Keratinocyte (primary cell): ENCODE results near the gene S100A9. TPM values are rescaled to one million over a fixed set of nuclear protein-coding genes. Genes with fewer than 3 reads are reported as not detected.

ENCODE experiments used
- DNase-seq: peaks from one replicate; pipeline ENCODE4 v3.0.0-alpha.2; 2011; ENCODE audit warnings: low read depth, missing footprints, low spot score
- FAIRE-seq: peaks from 2 replicates; lab custom pipeline; 2011; peaks lifted over from hg19 to GRCh38; lab: Jason Lieb, UNC
- H2AFZ ChIP-seq: 2 replicates; pipeline ENCODE4 v1.6.0; 2012; ENCODE audit warnings: low read length, control low read depth, inconsistent platforms; ENCODE audit not compliant: control insufficient read depth
- H3K27ac ChIP-seq: 2 replicates; pipeline ENCODE4 v1.5.1; 2011; ENCODE audit warnings: low read length; ENCODE audit not compliant: control insufficient read depth, insufficient read depth
- H3K27me3 ChIP-seq: 3 replicates; pipeline ENCODE4 v1.6.0; 2011; ENCODE audit warnings: low read length; ENCODE audit not compliant: control insufficient read depth, insufficient read depth; ENCODE audit errors: extremely low read depth
- H3K36me3 ChIP-seq, 2 experiments: 2 replicates in 1 of 2; 3 replicates in 1 of 2; pipeline ENCODE4 v1.5.1; 2011; ENCODE audit warnings: low read length in 2 of 2, mild to moderate bottlenecking in 1 of 2; ENCODE audit not compliant: control insufficient read depth in 2 of 2, insufficient read depth in 2 of 2; ENCODE audit errors: extremely low read depth in 1 of 2
- H3K4me1 ChIP-seq: 3 replicates; pipeline ENCODE4 v1.5.1; 2011; ENCODE audit warnings: low read length; ENCODE audit not compliant: control insufficient read depth, insufficient read depth; ENCODE audit errors: extremely low read depth
- H3K4me2 ChIP-seq: 3 replicates; pipeline ENCODE4 v1.6.0; 2011; ENCODE audit warnings: low read depth, low read length; ENCODE audit not compliant: control insufficient read depth, insufficient read depth; ENCODE audit errors: extremely low read depth
- H3K4me3 ChIP-seq, 3 experiments: fragments of 200-600 bp in 1 of 3; sonication (generic) in 1 of 3; 2 replicates in 2 of 3; 3 replicates in 1 of 3; pipeline ENCODE4 v1.5.1; 2011 to 2016; ENCODE audit warnings: low read length in 3 of 3, mild to moderate bottlenecking in 3 of 3, control low read depth in 2 of 3, inconsistent platforms in 1 of 3, low read depth in 1 of 3, mixed read lengths in 1 of 3, mixed run types in 1 of 3, moderate library complexity in 1 of 3; ENCODE audit not compliant: control insufficient read depth in 2 of 3, insufficient read depth in 2 of 3; ENCODE audit errors: extremely low read depth in 1 of 3
- H3K79me2 ChIP-seq: 2 replicates; pipeline ENCODE4 v1.6.0; 2012; ENCODE audit warnings: low read length; ENCODE audit not compliant: control insufficient read depth, insufficient read depth
- H3K9ac ChIP-seq: 3 replicates; pipeline ENCODE4 v1.6.0; 2011; ENCODE audit warnings: low read length; ENCODE audit not compliant: control insufficient read depth, insufficient read depth; ENCODE audit errors: extremely low read depth
- H3K9me1 ChIP-seq: 3 replicates; pipeline ENCODE4 v1.6.0; 2011; ENCODE audit warnings: low read length; ENCODE audit not compliant: control insufficient read depth, insufficient read depth; ENCODE audit errors: extremely low read depth
- H3K9me3 ChIP-seq: 2 replicates; pipeline ENCODE4 v1.5.1; 2012; ENCODE audit warnings: low read depth, low read length; ENCODE audit not compliant: control insufficient read depth
- H4K20me1 ChIP-seq: 3 replicates; pipeline ENCODE4 v1.6.0; 2011; ENCODE audit warnings: low read length; ENCODE audit not compliant: control insufficient read depth, insufficient read depth; ENCODE audit errors: extremely low read depth
- CTCF ChIP-seq, 3 experiments: IDR thresholded peaks in 1 of 3; conservative IDR thresholded peaks in 1 of 3; optimal IDR thresholded peaks in 1 of 3; 2 replicates in 2 of 3; 3 replicates in 1 of 3; pipeline versions ENCODE3 to v1.5.1; 2011; ENCODE audit warnings: low read length in 3 of 3, mild to moderate bottlenecking in 3 of 3, moderate library complexity in 2 of 3, control low read depth in 1 of 3, inconsistent platforms in 1 of 3; ENCODE audit not compliant: insufficient read depth in 2 of 3; ENCODE audit errors: extremely low read depth in 1 of 3
- EZH2 ChIP-seq: IDR thresholded peaks from one replicate; pipeline ENCODE4 v1.6.1; 2012; ENCODE audit warnings: inconsistent platforms, mild to moderate bottlenecking, low read length, moderate library complexity
- dilution Hi-C: fragments of 300-500 bp; cut with MboI; formaldehyde crosslinking; loops from one replicate; pipeline ENCODE4 v1.7.0; 2020; ENCODE audit warnings: low sequenced_read_pairs; ENCODE audit not compliant: extremely low pct_ligation_motif_present
- polyA plus RNA-seq, 5 experiments: library from polyadenylated mRNA; depleted of rRNA in 3 of 5; stranded (reverse) in 3 of 5; stranded (forward) in 1 of 5; unstranded in 1 of 5; fragments of >200 nt; gene quantifications; 1 replicate in 1 of 5; 2 replicates in 3 of 5; 3 replicates in 1 of 5; pipeline versions ENCODE4 v1.2.1 to v1.2.3, GENCODE V29; 2011 to 2012; ENCODE audit warnings: missing spikeins in 2 of 5, low read depth in 1 of 5, low replicate concordance in 1 of 5

S100A9 gene
- polyA plus RNA-seq, 1 donor (not counting 4 experiments of a cell fraction or from before 2014, with no cell fraction given), result 297 TPM

GRCh38 chr1:153366261-153366660, 8.6 kb downstream of the S100A9 start:
- Histone ChIP-seq H3K27ac (no peak overlapping the region), H3K4me3 (no peak overlapping the region), H3K79me2 (no peaks in the 10 kb centered on the region), H4K20me1 (no peaks in the 10 kb centered on the region), H3K9me1 (no peaks in the 10 kb centered on the region), H3K36me3 (no peaks in the 10 kb centered on the region), H2AFZ (no peak overlapping the region), H3K9ac (no peak overlapping the region), H3K9me3 (no peaks in the 10 kb centered on the region), H3K4me2 (no peak overlapping the region), H3K4me1 (peaks cover 25% of the 10 kb centered on the region), H3K27me3 (no peaks in the 10 kb centered on the region)
- no peak for DNase-seq
- dilution Hi-C loops, result no loop called here
- FAIRE-seq, result no peak
- TF ChIP-seq EZH2, result no peak
- no peak for TF ChIP-seq CTCF (optimal IDR thresholded peaks at IDR 0.05 in 1 of 3, IDR thresholded peaks at IDR 0.05 in 1 of 3, conservative IDR thresholded peaks at IDR 0.05 in 1 of 3; ENCODE audit: extremely low read depth in 1 of 3, insufficient read depth in 2 of 3, low read length in 3 of 3)

- H3K9me1 ChIP-seq, result no peaks in the 10 kb centered on the region
- H3K4me3 ChIP-seq, result no peak overlapping the region
- H3K4me1 ChIP-seq, result peaks cover 32% of the 10 kb centered on the region
- H3K4me2 ChIP-seq, result no peak overlapping the region
- no peaks in the 10 kb centered on the region for H3K9me3 ChIP-seq
- FAIRE-seq (no peak), DNase-seq (no peak)
- dilution Hi-C loops, result no loop called here
- H3K9ac ChIP-seq, result no peak overlapping the region
- H3K27me3 ChIP-seq, result no peaks in the 10 kb centered on the region
- no peaks in the 10 kb centered on the region for H4K20me1 ChIP-seq
- no peak overlapping the region for H3K27ac ChIP-seq
- no peak overlapping the region for H2AFZ ChIP-seq
- H3K36me3 ChIP-seq, result no peaks in the 10 kb centered on the region
- TF ChIP-seq EZH2 (no peak), CTCF (optimal IDR thresholded peaks at IDR 0.05 in 1 of 3, IDR thresholded peaks at IDR 0.05 in 1 of 3, conservative IDR thresholded peaks at IDR 0.05 in 1 of 3; ENCODE audit: extremely low read depth in 1 of 3, insufficient read depth in 2 of 3, low read length in 3 of 3) (no peak)
- H3K79me2 ChIP-seq, result no peaks in the 10 kb centered on the region
These were observed 9.4 kb downstream of the S100A9 start for GRCh38 chr1:153367090-153367489.
